GM12878 (cell line): ENCODE data around the gene ERBB3.

Source experiments
- BRCA1 ChIP-seq: IDR thresholded peaks from 2 replicates; pipeline ENCODE4 v1.6.1; 2011; ENCODE audit warnings: low read depth, low read length, improper control_type of control experiment
- CREM ChIP-seq: IDR thresholded peaks from 2 replicates; pipeline ENCODE4 v1.6.1; 2014; ENCODE audit warnings: antibody characterized with exemption, low read depth
- CTCF ChIP-seq, 3 experiments: IDR thresholded peaks in 2 of 3; conservative IDR thresholded peaks in 1 of 3; 2 replicates each; pipeline ENCODE4 v1.5.1; 2011; ENCODE audit warnings: low read depth in 3 of 3, low read length in 3 of 3, mild to moderate bottlenecking in 3 of 3, control low read depth in 2 of 3, moderate library complexity in 2 of 3, inconsistent platforms in 1 of 3, mixed read lengths in 1 of 3; ENCODE audit not compliant: control insufficient read depth in 2 of 3, insufficient read depth in 1 of 3; ENCODE audit errors: extremely low read depth in 1 of 3
- HDAC6 ChIP-seq: fragments of 200-600 bp; sonication (generic); IDR thresholded peaks from one replicate; pipeline ENCODE4 v1.8.0; 2017; ENCODE audit warnings: antibody characterized with exemption; ENCODE audit not compliant: unreplicated experiment
- KDM1A ChIP-seq: fragments of 200-600 bp; sonication (generic); IDR thresholded peaks from 2 replicates; pipeline ENCODE4 v1.6.1; 2016; ENCODE audit warnings: borderline replicate concordance
- POLR2AphosphoS5 ChIP-seq: IDR thresholded peaks from 2 replicates; pipeline ENCODE4 v1.6.1; 2011; ENCODE audit warnings: mild to moderate bottlenecking, low read length, inconsistent platforms
- ZNF24 ChIP-seq: fragments of 450-650 bp; IDR thresholded peaks from 2 replicates; pipeline ENCODE4 v1.6.1; 2017; ENCODE audit warnings: antibody characterized with exemption, mild to moderate bottlenecking

- TF ChIP-seq CREM (no peak), BRCA1 (no peak), POLR2AphosphoS5 (no peak), CTCF (IDR thresholded peaks at IDR 0.05 in 2 of 3, conservative IDR thresholded peaks at IDR 0.05 in 1 of 3; ENCODE audit: control insufficient read depth in 2 of 3, extremely low read depth in 1 of 3, insufficient read depth in 1 of 3, low read depth in 3 of 3, low read length in 3 of 3) (no peak), KDM1A (no peak), ZNF24 (no peak), HDAC6 (no peak)
Observed at GRCh38 chr12:56086096-56086495, 6.1 kb downstream of the ERBB3 start.
